Body of pancreas (tissue), 4 donors: ENCODE results near the gene RXRA. TPM values are rescaled to one million over a fixed set of nuclear protein-coding genes. Genes with fewer than 3 reads are reported as not detected.

Experiments
- ATAC-seq: fragments of 150-250 bp; one replicate; pipeline ENCODE4 v1.9.1; 2016
- DNase-seq, 4 donors: peaks; one replicate each; pipeline ENCODE4 v3.0.0-alpha.2; 2019
- H3K27ac ChIP-seq, 4 donors: fragments of 200-600 bp; sonication (generic); 1 replicate in 3 of 4; 2 replicates in 1 of 4; pipeline versions ENCODE4 v1.5.1 to v1.6.1; 2016 to 2019; ENCODE audit warnings: mild to moderate bottlenecking in 1 of 4, mixed read lengths in 1 of 4, moderate library complexity in 1 of 4
- H3K27me3 ChIP-seq, 2 donors: fragments of 200-600 bp; sonication (generic); one replicate each; pipeline ENCODE4 v1.6.0; 2016; ENCODE audit warnings: mild to moderate bottlenecking in 1 of 2
- H3K36me3 ChIP-seq, 2 donors: fragments of 200-600 bp; sonication (generic); replicated peaks in 1 of 2; 2 replicates each; pipeline ENCODE4 v1.5.1; 2016; ENCODE audit warnings: low read depth in 2 of 2; ENCODE audit not compliant: insufficient read depth in 1 of 2
- H3K4me1 ChIP-seq: fragments of 200-600 bp; sonication (generic); one replicate; pipeline ENCODE4 v1.6.0; 2016
- H3K4me3 ChIP-seq, 2 donors: fragments of 200-600 bp; sonication (generic); 1 replicate in 1 of 2; 2 replicates in 1 of 2; pipeline ENCODE4 v1.5.1; 2016 to 2019
- H3K9me3 ChIP-seq, 3 donors: fragments of 200-600 bp; sonication (generic); 1 replicate in 2 of 3; 2 replicates in 1 of 3; pipeline ENCODE4 v1.5.1; 2016
- POLR2A ChIP-seq, 3 donors: fragments of 450-650 bp; IDR thresholded peaks; one replicate each; pipeline ENCODE4 v1.6.1; 2016; ENCODE audit warnings: antibody characterized with exemption in 3 of 3, mild to moderate bottlenecking in 2 of 3
- WGBS, 2 donors: methylation state at CpG; one replicate each; pipeline ENCODE4 v1.1.5; 2017; 5-methylcytosine and 5-hydroxymethylcytosine counted together
- intact Hi-C: fragments of 100-400 bp; cut with DNase I; formaldehyde crosslinking; loops from one replicate; pipeline ENCODE4 v1.15.1; 2023
- total RNA-seq, 2 donors: library from RNA; depleted of rRNA; stranded (reverse); fragments of >200 nt; gene quantifications; one replicate each; pipeline ENCODE4 v1.1.0, GENCODE V29; 2016
- TF ChIP-seq, protein P1 (sequence below), 7 experiments: fragments of 450-650 bp in 4 of 7; fragments of 200-600 bp in 3 of 7; sonication (generic) in 3 of 7; IDR thresholded peaks; one replicate each; pipeline ENCODE4 v1.5.1; 2016 to 2019; ENCODE audit warnings: antibody characterized with exemption in 7 of 7

The RXRA gene
- total RNA-seq, 2 donors from 2014 or later: 31.4 to 41.9 TPM

DNA sequence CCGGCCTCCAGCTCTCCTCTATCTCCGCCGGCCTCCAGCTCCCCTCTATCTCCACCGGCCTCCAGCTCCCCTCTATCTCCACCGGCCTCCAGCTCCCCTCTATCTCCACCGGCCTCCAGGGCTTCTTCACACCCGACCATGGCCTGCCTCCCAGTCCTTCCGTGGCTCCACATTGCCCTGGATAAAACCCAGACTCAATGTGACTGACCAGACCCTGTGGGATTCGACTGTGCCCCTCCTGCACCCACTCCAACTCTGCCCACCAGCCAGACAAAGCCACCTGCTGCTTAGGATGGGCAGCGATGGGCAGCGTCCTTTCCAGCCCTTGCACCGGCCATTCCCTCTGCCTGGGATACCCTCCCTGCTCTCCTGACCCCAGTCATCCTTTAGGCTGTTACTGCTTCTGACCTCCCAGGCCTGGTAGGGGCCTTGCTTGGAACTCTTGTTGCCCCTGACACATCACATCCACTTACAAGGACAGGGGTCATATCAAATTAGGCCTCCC, 30.5 kb upstream of the RXRA start:
- TF ChIP-seq, protein P1, sequence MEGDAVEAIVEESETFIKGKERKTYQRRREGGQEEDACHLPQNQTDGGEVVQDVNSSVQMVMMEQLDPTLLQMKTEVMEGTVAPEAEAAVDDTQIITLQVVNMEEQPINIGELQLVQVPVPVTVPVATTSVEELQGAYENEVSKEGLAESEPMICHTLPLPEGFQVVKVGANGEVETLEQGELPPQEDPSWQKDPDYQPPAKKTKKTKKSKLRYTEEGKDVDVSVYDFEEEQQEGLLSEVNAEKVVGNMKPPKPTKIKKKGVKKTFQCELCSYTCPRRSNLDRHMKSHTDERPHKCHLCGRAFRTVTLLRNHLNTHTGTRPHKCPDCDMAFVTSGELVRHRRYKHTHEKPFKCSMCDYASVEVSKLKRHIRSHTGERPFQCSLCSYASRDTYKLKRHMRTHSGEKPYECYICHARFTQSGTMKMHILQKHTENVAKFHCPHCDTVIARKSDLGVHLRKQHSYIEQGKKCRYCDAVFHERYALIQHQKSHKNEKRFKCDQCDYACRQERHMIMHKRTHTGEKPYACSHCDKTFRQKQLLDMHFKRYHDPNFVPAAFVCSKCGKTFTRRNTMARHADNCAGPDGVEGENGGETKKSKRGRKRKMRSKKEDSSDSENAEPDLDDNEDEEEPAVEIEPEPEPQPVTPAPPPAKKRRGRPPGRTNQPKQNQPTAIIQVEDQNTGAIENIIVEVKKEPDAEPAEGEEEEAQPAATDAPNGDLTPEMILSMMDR (IDR thresholded peaks at IDR 0.05): no peak
- no peak for TF ChIP-seq POLR2A (IDR thresholded peaks at IDR 0.05)
- Histone ChIP-seq H3K4me1 (no peaks in the 10 kb centered on the region), H3K27ac (no peak overlapping the region), H3K9me3 (no peaks in the 10 kb centered on the region), H3K36me3 (no peaks in the 10 kb centered on the region), H3K27me3 (no peaks in the 10 kb centered on the region), H3K4me3 (no peak overlapping the region)
- intact Hi-C loops: no loop called here
- 82 to 83% methylated on average over 10 to 12 of the region's 12 CpGs for WGBS, 2 donors
- DNase-seq: no peak
- ATAC-seq: no peak

DNA sequence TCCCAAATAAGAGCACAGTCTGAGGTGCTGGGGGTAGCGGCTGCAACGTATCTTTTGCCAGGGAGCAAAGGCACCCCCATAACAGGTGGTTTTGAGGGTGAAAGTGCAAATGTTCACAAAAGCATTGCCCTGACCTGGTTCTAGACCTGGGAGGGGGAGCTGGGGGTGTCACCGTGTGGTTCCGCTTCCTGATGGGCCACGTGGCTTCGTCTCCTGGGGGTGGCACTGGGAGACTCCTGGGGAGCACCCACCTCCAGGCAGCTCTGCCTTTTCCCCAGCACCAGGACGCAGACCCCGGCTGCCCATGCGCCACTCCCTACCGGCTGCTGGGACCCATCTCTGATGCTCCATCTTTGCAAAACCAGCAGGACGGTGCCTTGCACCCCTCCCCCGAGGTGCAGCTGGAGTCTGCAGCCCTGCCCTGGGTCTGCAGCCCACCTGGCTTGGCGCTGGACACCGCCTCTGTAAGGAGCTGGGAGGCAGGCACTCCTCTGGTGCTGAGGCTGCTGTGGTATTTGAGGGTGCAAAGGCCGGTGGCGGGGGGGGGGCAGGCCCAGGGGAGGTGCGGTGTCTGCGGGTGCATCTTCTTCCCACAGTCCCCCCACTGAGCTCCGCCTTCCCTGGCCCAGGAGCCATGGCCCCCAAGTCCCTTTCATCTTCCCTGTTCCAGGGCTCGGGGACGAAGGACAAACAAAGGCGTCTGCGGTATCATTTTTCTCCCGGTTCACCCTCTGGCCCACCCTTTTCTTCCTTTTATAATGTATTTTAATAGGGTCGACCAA, 29.8 kb upstream of the RXRA start:
- 61 to 62% methylated on average over 21 to 25 of the region's 25 CpGs for WGBS, 2 donors
- H3K4me3 ChIP-seq: no peak overlapping the region
- DNase-seq (no peak), ATAC-seq (no peak)
- H3K27ac ChIP-seq: no peak overlapping the region
- intact Hi-C loops: no loop called here
- H3K27me3 ChIP-seq: no peaks in the 10 kb centered on the region
- H3K4me1 ChIP-seq: peaks cover 3% of the 10 kb centered on the region
- H3K36me3 ChIP-seq: no peaks in the 10 kb centered on the region
- H3K9me3 ChIP-seq: no peaks in the 10 kb centered on the region
- no peak for TF ChIP-seq POLR2A (IDR thresholded peaks at IDR 0.05)
- TF ChIP-seq, protein P1 (IDR thresholded peaks at IDR 0.05): no peak

DNA sequence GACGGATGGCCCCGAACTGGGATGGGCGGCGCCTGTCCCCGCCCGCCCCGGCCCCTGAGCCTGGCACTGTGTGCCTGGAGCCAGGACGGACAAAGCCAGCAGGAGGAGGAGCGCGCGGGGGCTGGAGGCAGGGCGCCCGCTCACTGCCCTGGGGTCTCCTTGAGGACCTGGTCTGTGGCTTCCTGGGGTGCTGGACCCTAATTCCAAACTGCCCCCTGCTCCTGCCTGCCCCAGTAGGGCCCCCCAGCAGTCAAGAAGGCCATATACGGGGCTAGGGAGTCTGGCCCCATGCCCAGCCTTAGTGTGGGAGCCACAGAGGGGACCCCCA, 29.2 kb upstream of the RXRA start:
- WGBS, 2 donors: 76 to 85% methylated on average over 12 to 14 of the region's 14 CpGs
- no peak for TF ChIP-seq POLR2A (IDR thresholded peaks at IDR 0.05)
- TF ChIP-seq, protein P1 (IDR thresholded peaks at IDR 0.05): no peak
- Histone ChIP-seq H3K4me3 (no peak overlapping the region), H3K27me3 (no peaks in the 10 kb centered on the region), H3K36me3 (no peaks in the 10 kb centered on the region), H3K4me1 (peaks cover 4% of the 10 kb centered on the region), H3K27ac (no peak overlapping the region), H3K9me3 (no peaks in the 10 kb centered on the region)
- no peak for ATAC-seq
- no peak for DNase-seq
- intact Hi-C loops: no loop called here

DNA sequence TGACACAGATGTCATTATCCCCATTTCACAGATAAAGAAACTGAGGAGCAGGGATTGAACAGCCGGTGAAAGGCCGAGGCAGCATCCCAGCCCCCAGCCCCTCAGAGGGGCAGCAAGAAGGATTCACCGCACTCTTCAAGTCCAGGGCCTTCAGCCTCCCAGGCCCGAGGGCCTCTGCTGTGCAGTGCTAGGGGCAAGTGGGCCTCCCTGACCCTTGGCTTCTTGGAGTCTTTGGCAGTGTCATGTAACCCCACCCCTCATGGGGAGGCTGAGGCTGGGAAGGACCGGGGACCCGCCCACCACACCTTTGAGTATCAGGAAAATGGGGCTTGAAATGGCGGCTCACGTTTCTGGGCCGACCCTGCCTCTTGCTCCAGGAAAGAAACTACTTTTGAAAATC, 28.7 kb upstream of the RXRA start:
- intact Hi-C loops: no loop called here
- Histone ChIP-seq H3K4me3 (no peak overlapping the region), H3K27ac (no peak overlapping the region), H3K36me3 (no peaks in the 10 kb centered on the region), H3K4me1 (peaks cover 4% of the 10 kb centered on the region), H3K27me3 (no peaks in the 10 kb centered on the region), H3K9me3 (no peaks in the 10 kb centered on the region)
- 85 to 89% methylated on average over 6 to 9 of the region's 9 CpGs for WGBS, 2 donors
- DNase-seq (no peak), ATAC-seq (no peak)
- no peak for TF ChIP-seq POLR2A (IDR thresholded peaks at IDR 0.05)
- TF ChIP-seq, protein P1 (IDR thresholded peaks at IDR 0.05): no peak

DNA sequence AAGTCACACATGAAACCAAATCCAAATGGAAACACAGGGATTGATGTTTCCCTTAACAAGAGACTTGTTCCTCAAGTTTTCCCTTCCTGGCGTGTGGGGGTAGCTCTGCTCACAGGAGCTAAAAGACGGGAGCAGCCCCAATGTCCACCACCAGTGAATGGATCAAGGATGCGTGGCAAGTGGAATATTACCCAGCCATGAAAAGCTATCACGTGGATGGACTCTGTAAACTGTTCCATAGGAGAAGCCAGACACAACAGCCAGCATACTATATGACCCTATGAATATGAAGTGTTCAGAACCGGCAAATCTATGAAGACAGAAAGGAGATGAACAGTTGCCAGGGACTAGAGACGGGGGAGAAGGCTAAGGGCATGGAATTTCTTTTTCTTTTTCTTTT, 28.3 kb upstream of the RXRA start:
- 82 to 88% methylated on average over 6 of the region's 6 CpGs for WGBS, 2 donors

More for the DNA sequence above, 28.3 kb upstream of the RXRA start:
- Histone ChIP-seq H3K27ac (no peak overlapping the region), H3K4me1 (peaks cover 4% of the 10 kb centered on the region), H3K4me3 (no peak overlapping the region), H3K27me3 (no peaks in the 10 kb centered on the region), H3K9me3 (no peaks in the 10 kb centered on the region), H3K36me3 (no peaks in the 10 kb centered on the region)
- no peak for ATAC-seq
- intact Hi-C loops: no loop called here
- no peak for DNase-seq
- TF ChIP-seq, protein P1 (IDR thresholded peaks at IDR 0.05): no peak
- no peak for TF ChIP-seq POLR2A (IDR thresholded peaks at IDR 0.05)
